EL (cell line): ENCODE measurements around the gene DDX52.
"Not testable (repeated sequence)": the region's sequence is repeated elsewhere in the genome, so short reads cannot be mapped to it uniquely, and the experiment has no call there.

Experiments
- DNase-seq: peaks from one replicate; pipeline ENCODE4 v3.0.0-alpha.2; 2016

DDX52 gene

DNA sequence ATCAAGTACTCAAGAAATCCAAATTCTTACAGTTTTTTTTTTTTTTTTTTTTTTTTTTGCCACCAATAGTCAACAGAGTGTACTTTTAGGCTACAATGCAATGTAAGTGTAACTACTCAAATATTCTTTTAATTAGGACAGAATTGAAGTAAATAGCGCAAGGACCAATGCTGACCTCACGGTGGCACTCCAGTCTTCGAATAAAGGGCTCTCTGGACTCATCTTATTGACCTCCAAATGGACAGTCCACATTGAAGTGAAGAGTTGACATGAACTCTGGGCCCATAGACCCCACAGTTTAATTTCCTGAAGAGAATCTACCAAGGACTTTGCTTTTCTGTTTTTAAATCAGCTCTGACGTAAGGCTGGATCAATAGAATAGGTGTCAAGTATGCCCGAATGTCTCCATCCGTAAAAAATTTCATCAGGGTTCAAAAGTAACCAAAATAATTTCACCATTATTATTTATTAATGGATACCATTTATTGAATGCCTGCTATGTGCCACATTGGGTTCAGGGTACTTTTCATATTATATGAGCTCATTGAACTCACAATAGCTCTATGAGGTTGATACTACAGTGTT lies 7.3 kb upstream of the DDX52 start:
- DNase-seq, result peak; percentile 67

DNA sequence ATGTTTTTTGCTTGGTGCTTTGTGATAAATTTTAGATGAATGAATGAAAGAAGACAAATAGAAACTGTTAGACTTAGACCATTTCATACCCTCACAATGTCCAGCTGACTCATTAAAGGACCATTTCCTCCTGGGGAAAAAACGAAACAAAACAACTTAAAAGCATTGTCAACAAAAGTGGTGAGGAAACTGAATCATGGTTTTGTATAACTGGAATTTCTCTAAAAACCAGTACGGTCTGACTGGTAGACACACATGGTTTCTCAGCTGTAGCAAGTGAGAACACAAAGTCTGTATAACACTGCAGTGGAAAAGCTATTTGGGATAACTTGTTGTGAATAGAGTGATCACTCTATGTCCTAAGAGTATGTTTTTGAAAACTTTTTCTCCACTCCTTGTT lies 5.3 kb upstream of the DDX52 start:
- peak; percentile 81 for DNase-seq

- DNase-seq, result no peak
Observed at GRCh38 chr17:37647856-37648255, 4.6 kb upstream of the DDX52 start.

DNA sequence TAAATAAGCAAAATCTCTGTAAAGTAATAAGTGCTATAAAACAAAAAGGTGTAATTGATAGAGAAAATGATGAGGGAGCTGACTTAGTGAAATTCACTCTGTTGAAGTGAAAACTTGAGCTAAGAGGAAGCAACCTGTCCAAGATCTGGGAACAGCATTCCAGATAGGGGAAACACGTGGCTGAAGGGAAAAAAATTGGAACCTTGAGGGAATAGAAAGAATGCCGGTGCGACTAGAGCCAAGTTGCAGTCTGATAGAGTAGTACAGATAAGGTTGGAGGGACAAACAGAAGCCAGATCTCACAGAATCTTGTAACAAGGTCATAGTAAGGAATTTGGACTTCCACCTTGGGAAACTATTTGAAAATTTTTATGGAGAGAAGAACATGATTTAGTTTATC lies 623 bp upstream of the DDX52 start:
- peak; percentile 8 for DNase-seq

- peak; percentile 32 for DNase-seq
Observed at GRCh38 chr17:37642681-37643080, 565 bp downstream of the DDX52 start.

DNA sequence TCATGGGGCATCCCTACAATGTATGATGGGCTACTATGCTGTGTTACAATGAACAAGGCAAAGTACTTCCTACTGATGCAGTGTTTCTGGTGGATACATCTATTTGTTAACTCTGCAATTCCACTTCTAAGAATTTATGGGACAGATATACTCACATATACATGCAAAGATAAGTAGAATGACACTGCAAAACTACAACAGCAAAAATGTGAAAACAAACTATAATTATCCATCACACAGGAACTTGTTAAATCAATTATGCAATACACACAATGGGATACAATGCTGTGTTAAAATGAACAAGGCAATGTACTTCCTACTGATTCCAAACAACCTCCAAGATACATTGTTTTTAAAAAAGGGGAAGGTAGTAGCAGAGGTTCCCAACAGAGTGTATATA lies 3.2 kb downstream of the DDX52 start:
- no peak for DNase-seq

- DNase-seq, result no peak
Observed at GRCh38 chr17:37637956-37638355, 5.3 kb downstream of the DDX52 start.

GRCh38 chr17:37616430-37616829 lies 26.8 kb downstream of the DDX52 start:
- DNase-seq, result not testable (repeated sequence)

DNA sequence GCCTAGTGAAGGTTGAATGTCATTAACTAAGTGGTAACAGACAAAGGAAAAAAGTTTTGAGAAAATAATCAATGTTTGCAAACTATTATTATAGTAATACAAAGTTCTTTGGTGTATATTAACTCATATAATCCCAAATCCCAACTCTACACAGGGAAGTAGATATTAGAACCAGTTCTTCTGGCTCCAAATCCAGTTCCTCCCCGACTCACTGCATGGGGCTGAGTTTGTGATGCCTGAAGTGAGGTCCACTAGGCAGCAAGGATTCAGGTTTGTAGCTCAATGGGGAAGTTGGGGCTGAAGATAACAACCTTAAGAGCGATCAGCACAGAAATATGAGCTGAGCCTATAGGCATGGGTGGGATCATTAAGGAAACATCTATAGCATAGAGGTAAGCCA lies 28.4 kb downstream of the DDX52 start:
- no peak for DNase-seq

GRCh38 chr17:37614391-37614790 lies 28.9 kb downstream of the DDX52 start:
- DNase-seq, result peak; percentile 78

- no peak for DNase-seq
Observed at GRCh38 chr17:37610971-37611370, 32.3 kb downstream of the DDX52 start.

DNA sequence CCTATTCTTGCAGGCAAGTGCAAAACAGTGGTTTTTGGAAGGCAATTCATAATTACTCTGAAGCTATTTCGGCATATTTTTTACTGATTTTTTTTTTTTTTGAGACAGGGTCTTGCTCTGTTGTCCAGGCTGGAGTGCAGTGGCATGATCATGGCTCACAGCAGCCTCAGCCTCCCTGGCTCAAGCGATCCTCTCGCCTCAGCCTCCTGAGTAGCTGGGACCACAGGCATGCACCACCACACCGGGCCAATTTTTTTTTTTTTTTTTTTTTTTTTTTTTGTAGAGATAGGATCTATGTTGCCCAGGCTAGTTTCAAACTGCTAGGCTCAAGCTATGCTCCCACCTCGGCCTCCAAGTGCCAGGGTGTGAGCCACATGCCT lies 33.2 kb downstream of the DDX52 start:
- DNase-seq, result not testable (repeated sequence)

- peak; percentile 98 for DNase-seq
Observed at GRCh38 chr17:37609170-37610040, 33.8 kb downstream of the DDX52 start, which contains the start of gene SYNRG. Gene SYNRG (minus strand): TSS chr17:37609418. CDS start chr17:37609355, 63 bp downstream.

GRCh38 chr17:37608351-37609169 lies 34.7 kb downstream of the DDX52 start:
- peak; percentile 63 for DNase-seq

DNA sequence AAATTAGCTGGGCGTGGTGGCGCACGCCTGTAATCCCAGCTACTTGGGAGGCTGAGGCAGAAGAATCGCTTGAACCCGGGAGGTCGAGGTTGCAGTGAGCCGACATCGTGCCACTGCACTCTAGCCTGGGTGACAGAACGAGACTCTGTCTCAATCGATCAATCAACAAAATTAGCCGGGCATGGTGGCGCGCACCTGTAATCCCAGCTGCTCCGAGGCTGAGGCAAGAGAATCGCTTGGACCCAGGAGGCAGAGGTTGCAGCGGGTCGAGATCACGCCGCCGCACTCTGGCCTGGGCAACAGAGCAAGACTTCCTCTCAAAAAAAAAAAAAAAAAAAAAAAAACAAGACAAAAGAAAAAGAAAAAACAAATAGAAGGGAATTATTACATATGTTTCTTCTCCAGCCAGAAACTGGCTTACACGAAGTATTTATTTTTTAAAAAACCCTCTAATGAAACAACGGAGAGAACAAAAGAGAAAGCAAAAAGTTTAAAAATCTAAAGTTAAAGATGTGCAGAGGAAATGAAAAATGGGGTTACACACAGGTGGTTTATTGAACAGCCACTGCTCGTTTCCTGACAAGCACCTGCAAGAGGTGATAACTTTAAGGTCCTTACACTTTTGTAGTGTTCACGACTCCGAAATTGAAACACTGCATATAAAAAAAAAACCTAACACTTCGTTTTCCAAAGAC lies 35.5 kb downstream of the DDX52 start:
- DNase-seq, result no peak

GRCh38 chr17:37605813-37606505 lies 37.3 kb downstream of the DDX52 start:
- DNase-seq, result peak; percentile 83

DNA sequence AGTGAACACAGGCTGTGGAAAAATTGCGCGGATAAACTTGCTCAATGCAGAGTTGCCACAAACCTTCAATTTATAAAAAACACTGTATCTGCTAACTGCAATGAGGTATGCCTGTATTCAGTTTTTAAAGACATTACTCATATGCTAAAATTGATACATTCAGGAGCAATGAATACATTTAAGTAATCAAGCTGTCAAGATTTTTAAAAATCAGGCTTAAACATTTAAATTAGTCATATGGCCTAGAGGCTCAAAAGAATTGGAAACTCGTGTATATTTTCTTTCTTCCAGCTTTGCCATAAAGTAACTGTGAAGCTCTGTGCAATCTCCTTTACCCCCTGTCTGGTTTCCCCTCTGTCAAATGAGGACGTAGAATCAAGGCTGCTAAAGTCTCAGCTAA lies 38.2 kb downstream of the DDX52 start:
- peak; percentile 64 for DNase-seq

- DNase-seq, result no peak
Observed at GRCh38 chr17:37604556-37604955, 38.7 kb downstream of the DDX52 start.

GRCh38 chr17:37598145-37598544 lies 45.1 kb downstream of the DDX52 start:
- no peak for DNase-seq

DNA sequence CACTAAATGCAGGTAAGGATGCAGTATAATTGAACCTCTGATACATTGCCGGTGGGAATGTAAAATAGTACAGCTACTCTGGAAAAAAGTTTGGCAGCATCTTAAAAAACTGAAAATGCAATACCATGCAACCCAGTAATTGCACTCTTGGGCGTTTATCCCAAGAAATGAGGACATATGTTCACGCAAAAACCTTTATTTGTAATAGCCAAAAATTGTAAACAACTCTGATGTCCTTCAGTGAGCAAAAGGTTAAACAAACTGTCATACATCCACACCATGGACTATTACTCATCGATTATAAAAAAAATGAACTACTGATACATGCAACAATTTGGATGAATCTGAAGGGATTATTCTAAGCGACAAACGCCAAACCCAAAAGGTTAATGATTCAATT lies 51.0 kb downstream of the DDX52 start:
- no peak for DNase-seq

GRCh38 chr17:37585066-37585465 lies 58.2 kb downstream of the DDX52 start:
- DNase-seq, result no peak

GRCh38 chr17:37576281-37576680 lies 67.0 kb downstream of the DDX52 start:
- DNase-seq, result no peak
